Skeletal muscle tissue (tissue), 4 donors: ENCODE measurements around the gene SNX10. TPM values are rescaled to one million over a fixed set of nuclear protein-coding genes. Genes with fewer than 3 reads are reported as not detected.
"Not testable (repeated sequence)": the region's sequence is repeated elsewhere in the genome, so short reads cannot be mapped to it uniquely, and the experiment has no call there.

Experiments
- H3K27ac ChIP-seq: one replicate; pipeline ENCODE4 v1.7.0; 2013; ENCODE audit warnings: mild to moderate bottlenecking, low read depth, low read length, inconsistent platforms
- H3K27me3 ChIP-seq, 3 donors: one replicate each; pipeline ENCODE4 v1.7.0; 2013; ENCODE audit warnings: low read length in 3 of 3; ENCODE audit not compliant: control insufficient read depth in 3 of 3, insufficient read depth in 3 of 3
- H3K36me3 ChIP-seq, 3 donors: one replicate each; pipeline ENCODE4 v1.7.0; 2013; ENCODE audit warnings: low read length in 3 of 3; ENCODE audit not compliant: control insufficient read depth in 3 of 3, insufficient read depth in 3 of 3
- H3K4me1 ChIP-seq, 3 donors: one replicate each; pipeline ENCODE4 v1.7.0; 2013; ENCODE audit warnings: low read length in 3 of 3, mild to moderate bottlenecking in 3 of 3; ENCODE audit not compliant: control insufficient read depth in 3 of 3, insufficient read depth in 3 of 3
- H3K4me3 ChIP-seq, 3 donors: one replicate each; pipeline ENCODE4 v1.7.0; 2013; ENCODE audit warnings: low read length in 3 of 3
- H3K9ac ChIP-seq, 3 donors: one replicate each; pipeline ENCODE4 v1.7.0; 2013; ENCODE audit warnings: low read length in 3 of 3, mild to moderate bottlenecking in 3 of 3, moderate library complexity in 2 of 3, low read depth in 1 of 3
- H3K9me3 ChIP-seq, 3 donors: one replicate each; pipeline ENCODE4 v1.7.0; 2013; ENCODE audit warnings: low read length in 3 of 3; ENCODE audit not compliant: control insufficient read depth in 3 of 3
- total RNA-seq: library from RNA; depleted of rRNA; stranded (reverse); fragments of >200 nt; gene quantifications from one replicate; pipeline ENCODE4 v1.2.3, GENCODE V29; 2014
- donor health status: Osteomylitis.

The SNX10 gene
- 2.6 TPM for total RNA-seq

- Histone ChIP-seq H3K9me3 (no peaks in the 10 kb centered on the region), H3K27ac (no peak within 1 kb of the TSS), H3K9ac (peak within 1 kb of the TSS; percentile 57 to 74 (median 66)), H3K4me1 (peaks cover 0 to 8% (median 2%) of the 10 kb centered on the region in 3 donors), H3K27me3 (peaks cover 0 to 4% (median 0%) of the 10 kb centered on the region in 3 donors), H3K4me3 (peak within 1 kb of the TSS; percentile 56 to 70 (median 61)), H3K36me3 (no peaks in the 10 kb centered on the region)
Observed at GRCh38 chr7:26291699-26292538, at the start of gene SNX10. Gene SNX10 (plus strand): TSS chr7:26291862. CDS start chr7:26346443, 54,581 bp downstream.

GRCh38 chr7:26245150-26245549 is 46.5 kb upstream of the SNX10 start:
- Histone ChIP-seq H3K27me3 (peaks cover 3 to 5% (median 4%) of the 10 kb centered on the region in 3 donors), H3K36me3 (no peaks in the 10 kb centered on the region), H3K9ac (no peak overlapping the region), H3K9me3 (no peaks in the 10 kb centered on the region), H3K4me1 (no peaks in the 10 kb centered on the region), H3K4me3 (no peak overlapping the region), H3K27ac (no peak overlapping the region)

GRCh38 chr7:26250239-26250638 is 41.4 kb upstream of the SNX10 start:
- Histone ChIP-seq H3K4me1 (no peaks in the 10 kb centered on the region), H3K9me3 (no peaks in the 10 kb centered on the region), H3K27ac (no peak overlapping the region), H3K4me3 (no peak overlapping the region), H3K9ac (no peak overlapping the region), H3K27me3 (no peaks in the 10 kb centered on the region), H3K36me3 (no peaks in the 10 kb centered on the region)

GRCh38 chr7:26261866-26262265 is 29.8 kb upstream of the SNX10 start:
- not testable (repeated sequence) for H3K36me3 ChIP-seq, H3K4me1 ChIP-seq, H3K27ac ChIP-seq, H3K9me3 ChIP-seq, H3K4me3 ChIP-seq, H3K9ac ChIP-seq, H3K27me3 ChIP-seq

GRCh38 chr7:26265065-26265464 is 26.6 kb upstream of the SNX10 start:
- Histone ChIP-seq H3K9ac (no peak overlapping the region), H3K9me3 (no peaks in the 10 kb centered on the region), H3K27me3 (no peaks in the 10 kb centered on the region), H3K4me1 (no peaks in the 10 kb centered on the region), H3K4me3 (no peak overlapping the region), H3K36me3 (no peaks in the 10 kb centered on the region), H3K27ac (no peak overlapping the region)

GRCh38 chr7:26265499-26266075 is 26.1 kb upstream of the SNX10 start:
- H3K4me3 ChIP-seq, result no peak overlapping the region
- H3K9me3 ChIP-seq, result no peaks in the 10 kb centered on the region
- no peaks in the 10 kb centered on the region for H3K4me1 ChIP-seq
- no peaks in the 10 kb centered on the region for H3K27me3 ChIP-seq
- H3K27ac ChIP-seq, result no peak overlapping the region
- H3K9ac ChIP-seq, result no peak overlapping the region
- no peaks in the 10 kb centered on the region for H3K36me3 ChIP-seq

GRCh38 chr7:26267601-26268166 is 24.0 kb upstream of the SNX10 start:
- Histone ChIP-seq H3K4me1 (no peaks in the 10 kb centered on the region), H3K27me3 (no peaks in the 10 kb centered on the region)

GRCh38 chr7:26275213-26275612 is 16.4 kb upstream of the SNX10 start:
- Histone ChIP-seq H3K4me1 (no peaks in the 10 kb centered on the region), H3K36me3 (no peaks in the 10 kb centered on the region), H3K27ac (no peak overlapping the region), H3K27me3 (no peaks in the 10 kb centered on the region), H3K9me3 (no peaks in the 10 kb centered on the region), H3K4me3 (no peak overlapping the region), H3K9ac (no peak overlapping the region)

More at GRCh38 chr7:26267601-26268166, 24.0 kb upstream of the SNX10 start:
- Histone ChIP-seq H3K36me3 (no peaks in the 10 kb centered on the region), H3K27ac (no peak overlapping the region), H3K9ac (no peak overlapping the region), H3K9me3 (no peaks in the 10 kb centered on the region), H3K4me3 (no peak overlapping the region)

GRCh38 chr7:26278770-26279169 is 12.9 kb upstream of the SNX10 start:
- no peaks in the 10 kb centered on the region for H3K27me3 ChIP-seq
- H3K4me3 ChIP-seq, result no peak overlapping the region
- no peak overlapping the region for H3K27ac ChIP-seq
- no peaks in the 10 kb centered on the region for H3K4me1 ChIP-seq
- H3K9ac ChIP-seq, result no peak overlapping the region
- H3K9me3 ChIP-seq, result no peaks in the 10 kb centered on the region
- no peaks in the 10 kb centered on the region for H3K36me3 ChIP-seq

- Histone ChIP-seq H3K4me1 (no peaks in the 10 kb centered on the region), H3K9ac (no peak overlapping the region), H3K27me3 (no peaks in the 10 kb centered on the region), H3K27ac (no peak overlapping the region), H3K36me3 (no peaks in the 10 kb centered on the region), H3K4me3 (no peak overlapping the region), H3K9me3 (no peaks in the 10 kb centered on the region)
Observed at GRCh38 chr7:26279405-26279804, 12.3 kb upstream of the SNX10 start.
